Superior temporal gyrus (tissue), 1 donor: ENCODE measurements around the gene NOG.
A peak's percentile ranks its signal among the peaks of the same experiment; 100 is the strongest.

Source experiments
- DNase-seq: peaks from one replicate; pipeline ENCODE4 v3.0.0-alpha.2; 2016; ENCODE audit errors: extremely low spot score

Gene NOG

DNA sequence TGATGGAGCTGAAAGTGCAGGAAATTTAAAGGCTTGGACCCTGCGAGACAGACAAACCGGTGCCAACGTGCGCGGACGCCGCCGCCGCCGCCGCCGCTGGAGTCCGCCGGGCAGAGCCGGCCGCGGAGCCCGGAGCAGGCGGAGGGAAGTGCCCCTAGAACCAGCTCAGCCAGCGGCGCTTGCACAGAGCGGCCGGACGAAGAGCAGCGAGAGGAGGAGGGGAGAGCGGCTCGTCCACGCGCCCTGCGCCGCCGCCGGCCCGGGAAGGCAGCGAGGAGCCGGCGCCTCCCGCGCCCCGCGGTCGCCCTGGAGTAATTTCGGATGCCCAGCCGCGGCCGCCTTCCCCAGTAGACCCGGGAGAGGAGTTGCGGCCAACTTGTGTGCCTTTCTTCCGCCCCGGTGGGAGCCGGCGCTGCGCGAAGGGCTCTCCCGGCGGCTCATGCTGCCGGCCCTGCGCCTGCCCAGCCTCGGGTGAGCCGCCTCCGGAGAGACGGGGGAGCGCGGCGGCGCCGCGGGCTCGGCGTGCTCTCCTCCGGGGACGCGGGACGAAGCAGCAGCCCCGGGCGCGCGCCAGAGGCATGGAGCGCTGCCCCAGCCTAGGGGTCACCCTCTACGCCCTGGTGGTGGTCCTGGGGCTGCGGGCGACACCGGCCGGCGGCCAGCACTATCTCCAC is at the start of gene NOG:
Gene NOG, plus strand, starts transcription at position 54 of the 674 bp plus-strand sequence. Its CDS starts 525 bp downstream, at position 579.
- DNase-seq: peak; percentile 33

DNA sequence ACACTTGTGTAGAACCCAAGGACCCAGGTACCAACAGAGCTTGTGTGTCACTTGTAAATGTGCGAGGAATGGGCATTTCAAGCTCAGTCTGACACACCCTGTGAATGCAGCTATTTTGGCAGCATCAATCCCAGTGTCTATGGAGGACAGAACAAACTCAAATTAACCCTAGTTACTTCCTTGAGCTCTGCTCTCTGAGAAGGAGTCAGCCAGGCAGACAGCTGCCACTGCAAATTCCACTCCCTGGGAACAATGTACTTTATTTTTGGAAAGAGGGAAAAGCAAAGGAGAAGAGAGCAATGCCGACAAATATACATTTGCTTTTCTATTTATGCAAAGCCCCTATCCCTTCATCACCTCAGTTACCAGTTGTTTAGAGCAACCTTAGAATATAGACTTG is 48.4 kb upstream of the NOG start:
- DNase-seq: no peak

- DNase-seq: no peak
Measured at GRCh38 chr17:56545930-56546329, 47.6 kb upstream of the NOG start.

- no peak for DNase-seq
Measured at GRCh38 chr17:56548661-56549060, 44.8 kb upstream of the NOG start.

- no peak for DNase-seq
Measured at GRCh38 chr17:56549501-56549900, 44.0 kb upstream of the NOG start.

GRCh38 chr17:56557682-56558081 is 35.8 kb upstream of the NOG start:
- no peak for DNase-seq

- no peak for DNase-seq
Measured at GRCh38 chr17:56558088-56558487, 35.4 kb upstream of the NOG start.

DNA sequence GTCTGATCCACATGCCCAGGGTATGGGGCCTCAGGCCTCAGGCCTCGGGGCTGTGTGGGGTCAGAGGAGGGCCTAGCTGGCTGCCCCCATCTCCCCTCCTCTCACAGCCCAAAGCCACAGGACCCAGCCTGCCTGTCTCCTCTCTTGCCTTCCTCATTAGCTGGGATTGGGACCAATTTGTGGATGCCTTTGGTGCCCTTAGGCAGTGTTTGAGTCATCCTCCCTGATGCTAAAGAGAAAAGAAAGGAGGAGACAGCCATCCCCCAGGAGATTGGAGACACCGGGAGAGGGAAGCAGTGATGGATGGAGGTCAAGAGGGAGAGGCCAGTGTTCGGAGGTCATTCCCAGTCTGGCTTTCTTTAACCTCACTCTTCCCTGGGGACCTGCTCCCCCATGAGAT is 23.3 kb upstream of the NOG start:
- no peak for DNase-seq

DNA sequence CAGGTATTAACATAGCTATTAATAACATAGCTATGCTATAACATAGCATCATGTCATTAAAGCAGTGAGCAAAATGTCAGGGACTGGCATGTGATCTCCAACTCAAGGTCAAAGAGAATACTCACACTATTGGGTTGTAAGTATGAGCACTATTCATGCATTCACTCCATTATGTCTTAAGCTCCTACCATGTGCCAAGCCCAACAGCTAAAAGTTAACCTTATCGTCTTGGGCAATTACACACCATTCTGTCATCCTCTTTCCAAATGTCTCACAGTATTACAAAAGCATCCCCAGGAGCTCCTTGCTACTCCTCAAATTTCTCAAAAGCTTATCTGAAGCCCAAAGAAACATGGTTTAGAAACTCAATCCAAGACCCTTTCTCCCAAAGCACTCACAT is 22.0 kb upstream of the NOG start:
- no peak for DNase-seq

- DNase-seq: no peak
Measured at GRCh38 chr17:56577190-56577842, 16.2 kb upstream of the NOG start.

DNA sequence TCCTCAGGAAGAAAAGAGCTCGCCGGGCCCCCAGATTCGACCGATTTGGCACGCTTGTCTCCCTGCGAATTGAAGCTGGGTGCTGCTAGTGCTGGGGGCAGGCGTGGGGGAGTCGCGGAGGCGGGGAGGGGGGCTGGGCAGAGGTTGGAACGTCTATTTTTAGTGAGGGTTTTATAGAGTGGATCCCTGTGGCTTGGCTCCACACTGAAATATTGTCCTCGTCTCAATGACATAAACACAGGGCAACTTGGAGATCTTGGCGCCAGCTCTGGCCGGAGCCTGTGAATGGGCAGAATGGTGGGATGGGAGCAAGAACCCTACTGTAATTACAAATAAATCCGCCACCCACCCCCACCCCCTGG is 15.7 kb upstream of the NOG start:
- DNase-seq: no peak

GRCh38 chr17:56581635-56582627 is 11.6 kb upstream of the NOG start:
- DNase-seq: no peak

DNA sequence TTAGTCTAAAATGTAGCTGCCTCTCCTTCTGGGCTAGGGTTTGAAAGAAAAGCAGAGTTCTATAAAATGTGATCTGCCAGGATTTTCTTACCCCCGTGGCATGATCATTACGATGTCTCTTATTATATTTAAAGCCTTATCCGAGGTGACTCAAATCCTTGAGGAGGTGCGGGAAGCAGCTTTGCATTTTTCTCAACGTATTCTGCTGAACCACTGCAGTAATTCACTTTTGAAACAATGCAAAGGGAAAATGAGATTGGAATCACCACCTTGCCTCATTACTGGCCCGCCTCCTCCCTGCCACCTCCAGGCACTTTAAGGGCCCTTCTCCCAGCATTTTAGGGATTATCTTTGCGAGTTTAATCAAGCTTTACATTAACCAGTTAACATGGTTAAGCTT is 9.7 kb upstream of the NOG start:
- no peak for DNase-seq

DNA sequence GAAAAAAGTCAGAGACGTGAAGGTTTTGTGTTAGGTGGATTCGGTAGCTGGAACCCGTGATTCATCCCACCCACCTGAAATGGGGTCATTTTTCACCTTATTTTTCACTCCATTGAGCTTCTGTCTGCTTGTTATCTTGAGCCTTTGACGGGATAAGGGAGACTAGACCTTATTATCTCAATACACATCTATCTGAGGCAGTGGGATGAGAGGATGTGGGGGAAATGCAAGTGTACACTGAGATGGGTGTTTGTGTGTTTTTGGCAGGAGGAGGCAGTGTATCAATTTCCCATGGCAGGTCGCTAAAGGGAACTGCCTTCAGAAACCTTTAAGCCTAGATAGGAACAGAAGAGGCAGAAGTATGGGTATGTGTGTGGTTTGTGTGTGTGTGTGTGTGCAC is 6.2 kb upstream of the NOG start:
- DNase-seq: no peak

DNA sequence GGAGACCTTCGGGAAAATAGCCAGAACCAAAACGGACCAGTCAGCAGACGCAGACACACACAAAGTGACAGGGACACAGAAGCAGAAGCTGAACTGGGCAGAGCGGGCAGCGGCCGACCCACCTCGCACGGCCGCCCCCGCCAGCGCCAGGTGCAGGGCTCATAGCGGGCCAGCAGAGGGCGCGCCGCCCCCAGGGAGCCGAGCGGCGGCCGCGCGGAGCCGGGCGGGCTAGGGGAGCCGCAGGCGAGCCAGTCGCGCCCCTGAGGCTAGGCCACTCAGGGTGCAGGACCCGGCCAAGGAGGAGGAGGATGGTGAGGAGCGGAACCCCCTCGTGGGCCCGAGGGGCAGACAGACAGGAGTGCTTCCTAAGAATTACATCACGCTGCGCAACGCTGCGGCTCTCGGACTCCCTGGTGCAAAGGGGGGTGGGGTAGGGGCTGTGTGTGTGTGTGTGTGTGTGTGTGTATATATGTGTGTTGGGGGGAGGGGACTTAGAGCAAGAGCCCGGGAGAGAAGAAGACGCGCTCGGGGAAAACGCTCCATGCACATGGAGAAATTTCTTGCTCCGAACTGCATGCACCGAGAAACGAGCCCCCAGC is 913 bp upstream of the NOG start:
- DNase-seq: peak; percentile 54

DNA sequence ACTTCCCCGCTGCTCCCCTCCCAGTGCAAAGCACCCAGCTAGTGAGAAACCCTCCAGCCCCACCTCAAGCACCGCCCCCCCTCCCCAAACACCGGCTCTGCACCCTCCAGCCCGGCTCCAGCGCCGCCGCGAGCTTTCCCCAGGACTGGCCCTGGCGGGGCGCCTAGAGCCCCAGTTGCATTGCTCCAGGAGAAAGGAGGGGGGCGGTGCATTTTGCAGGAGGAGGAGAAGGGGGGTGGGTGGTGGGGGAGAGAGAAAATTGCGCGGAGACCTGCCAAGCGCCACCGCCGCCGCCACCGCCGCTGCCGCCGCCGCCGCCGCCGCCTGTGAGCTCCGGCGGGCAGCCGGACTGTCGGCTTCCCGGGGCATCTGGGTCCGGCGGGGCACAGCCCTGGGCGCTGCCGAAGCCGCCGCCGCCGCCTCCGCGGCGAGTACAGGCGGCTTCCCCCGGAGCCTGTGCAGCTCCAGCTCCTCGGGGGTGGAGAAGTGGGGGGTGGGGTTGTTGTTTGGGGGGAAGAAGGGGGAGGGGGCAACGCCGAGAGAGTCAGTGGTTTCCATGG is 333 bp upstream of the NOG start:
- DNase-seq: no peak

GRCh38 chr17:56594320-56595107 is 1.0 kb downstream of the NOG start:
- DNase-seq: no peak

DNA sequence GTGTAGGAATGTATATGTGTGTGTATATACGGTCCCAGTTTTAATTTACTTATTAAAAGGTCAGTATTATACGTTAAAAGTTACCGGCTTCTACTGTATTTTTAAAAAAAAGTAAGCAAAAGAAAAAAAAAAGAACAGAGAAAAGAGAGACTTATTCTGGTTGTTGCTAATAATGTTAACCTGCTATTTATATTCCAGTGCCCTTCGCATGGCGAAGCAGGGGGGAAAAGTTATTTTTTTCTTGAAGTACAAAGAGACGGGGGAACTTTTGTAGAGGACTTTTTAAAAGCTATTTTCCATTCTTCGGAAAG is 1.6 kb downstream of the NOG start:
- DNase-seq: no peak

DNA sequence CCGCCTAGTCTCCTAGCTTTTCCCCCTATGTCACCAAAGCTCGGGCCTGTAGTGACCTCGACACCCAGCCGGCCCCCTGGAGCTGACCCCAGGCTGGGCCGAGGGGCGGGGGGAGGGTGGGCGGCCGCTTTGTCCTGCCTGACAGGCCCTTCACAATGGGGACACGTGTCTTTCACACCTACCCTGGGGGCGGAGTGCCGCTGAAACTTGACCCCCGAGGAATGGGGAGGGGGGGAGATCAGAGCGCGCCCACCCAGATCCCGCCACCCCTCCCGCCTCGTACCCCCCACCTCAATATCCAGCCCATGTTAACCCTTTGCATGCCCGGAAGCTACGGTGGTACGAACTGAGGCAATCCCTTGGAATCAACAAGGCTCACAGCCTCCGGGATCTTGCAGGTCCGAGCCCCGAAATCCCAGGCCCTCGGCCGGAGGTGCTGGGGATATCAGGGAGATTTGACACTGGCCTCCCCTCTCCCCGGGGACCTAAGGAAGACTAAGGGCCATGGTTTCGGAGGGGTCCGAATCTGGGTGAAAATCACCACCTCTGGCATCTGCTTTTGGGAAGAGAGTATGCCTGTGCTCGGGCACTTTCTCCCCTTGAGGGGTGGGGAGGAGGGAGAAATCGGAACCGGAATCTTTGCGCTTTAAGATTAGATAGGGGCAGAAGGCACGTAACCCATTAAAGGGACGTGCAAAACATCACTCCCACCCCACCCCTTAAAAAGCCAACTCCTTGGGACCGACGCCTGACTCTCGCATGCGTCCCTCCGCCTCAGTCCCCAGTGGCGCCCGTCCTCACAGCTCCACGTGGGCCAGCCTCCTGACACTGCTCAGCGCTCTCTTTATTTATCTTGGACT is 2.6 kb downstream of the NOG start:
- no peak for DNase-seq
